DOHH2 (cell line): ENCODE measurements around the gene CCNG2.

Experiments
- EZH2phosphoT487 ChIP-seq: fragments of 200-600 bp; sonication (generic); IDR thresholded peaks from 2 replicates; pipeline ENCODE4 v1.6.1; 2017; ENCODE audit warnings: borderline replicate concordance, mild to moderate bottlenecking, antibody characterized with exemption, low read length, moderate library complexity, mixed read lengths
- TF ChIP-seq, protein P1 (sequence below): fragments of 200-600 bp; sonication (generic); IDR thresholded peaks from one replicate; pipeline ENCODE4 v1.5.1; 2014; ENCODE audit warnings: antibody characterized with exemption, mild to moderate bottlenecking, low read depth, low read length; ENCODE audit not compliant: poor library complexity, severe bottlenecking

DNA sequence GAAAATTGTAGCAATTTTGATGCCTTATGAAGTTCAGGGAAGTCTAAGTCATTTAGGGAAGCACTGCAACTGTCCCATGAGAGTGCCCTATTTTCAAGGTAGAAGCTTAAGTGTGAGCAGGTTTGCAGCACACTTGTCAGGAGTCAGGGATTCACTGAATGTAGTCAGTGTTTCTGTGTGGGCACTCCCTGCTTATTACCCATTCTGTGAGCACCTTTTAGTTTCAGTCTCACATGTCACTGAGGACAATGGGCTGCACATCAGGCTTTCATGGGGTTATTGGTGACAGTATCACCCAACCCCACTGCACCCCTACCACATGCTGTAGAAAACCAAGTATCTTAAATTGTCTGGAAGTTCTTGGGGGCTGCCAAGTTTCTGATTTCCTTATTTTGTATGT is 2.9 kb upstream of the CCNG2 start:
- TF ChIP-seq, protein P1, sequence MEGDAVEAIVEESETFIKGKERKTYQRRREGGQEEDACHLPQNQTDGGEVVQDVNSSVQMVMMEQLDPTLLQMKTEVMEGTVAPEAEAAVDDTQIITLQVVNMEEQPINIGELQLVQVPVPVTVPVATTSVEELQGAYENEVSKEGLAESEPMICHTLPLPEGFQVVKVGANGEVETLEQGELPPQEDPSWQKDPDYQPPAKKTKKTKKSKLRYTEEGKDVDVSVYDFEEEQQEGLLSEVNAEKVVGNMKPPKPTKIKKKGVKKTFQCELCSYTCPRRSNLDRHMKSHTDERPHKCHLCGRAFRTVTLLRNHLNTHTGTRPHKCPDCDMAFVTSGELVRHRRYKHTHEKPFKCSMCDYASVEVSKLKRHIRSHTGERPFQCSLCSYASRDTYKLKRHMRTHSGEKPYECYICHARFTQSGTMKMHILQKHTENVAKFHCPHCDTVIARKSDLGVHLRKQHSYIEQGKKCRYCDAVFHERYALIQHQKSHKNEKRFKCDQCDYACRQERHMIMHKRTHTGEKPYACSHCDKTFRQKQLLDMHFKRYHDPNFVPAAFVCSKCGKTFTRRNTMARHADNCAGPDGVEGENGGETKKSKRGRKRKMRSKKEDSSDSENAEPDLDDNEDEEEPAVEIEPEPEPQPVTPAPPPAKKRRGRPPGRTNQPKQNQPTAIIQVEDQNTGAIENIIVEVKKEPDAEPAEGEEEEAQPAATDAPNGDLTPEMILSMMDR, result no peak
- TF ChIP-seq EZH2phosphoT487, result no peak
